COLO829 (cell line): Measurements from ENCODE around the gene PIAS4.

Source experiments
- DNase-seq: peaks from one replicate; pipeline ENCODE4 v3.0.0; 2012; ENCODE audit warnings: low spot score

Gene PIAS4

GRCh38 chr19:4059891-4060620 lies 52.5 kb downstream of the PIAS4 start:
- DNase-seq: no peak

DNA sequence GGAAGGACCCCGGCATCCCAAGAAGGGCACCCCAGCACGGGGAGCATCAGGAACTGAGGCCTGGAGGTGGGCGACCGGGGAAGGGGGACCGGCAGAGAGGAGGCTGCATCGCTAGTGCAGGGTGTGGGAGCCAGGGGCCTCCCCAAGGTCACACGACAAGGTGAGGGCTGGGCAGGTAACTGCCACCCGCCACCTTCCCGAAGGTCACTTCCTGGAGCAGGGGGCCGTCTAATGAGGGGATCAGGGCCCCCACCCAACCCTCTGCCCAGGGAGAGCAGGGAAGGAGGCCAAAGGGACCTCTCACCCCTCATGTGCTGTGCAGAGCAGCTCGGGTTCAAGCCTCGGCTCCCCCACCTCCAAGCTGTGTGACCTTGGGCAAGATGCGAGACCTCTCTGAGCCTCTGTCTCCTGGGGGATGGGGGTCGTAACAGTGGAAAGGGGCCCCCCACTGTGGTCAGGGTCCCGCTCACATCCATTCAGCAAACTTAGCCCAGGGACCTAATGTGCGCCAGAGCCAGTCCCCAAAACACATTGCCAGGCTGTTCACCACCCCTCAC lies 53.2 kb downstream of the PIAS4 start:
- DNase-seq: no peak

GRCh38 chr19:4061178-4061682 lies 53.7 kb downstream of the PIAS4 start:
- DNase-seq: no peak

DNA sequence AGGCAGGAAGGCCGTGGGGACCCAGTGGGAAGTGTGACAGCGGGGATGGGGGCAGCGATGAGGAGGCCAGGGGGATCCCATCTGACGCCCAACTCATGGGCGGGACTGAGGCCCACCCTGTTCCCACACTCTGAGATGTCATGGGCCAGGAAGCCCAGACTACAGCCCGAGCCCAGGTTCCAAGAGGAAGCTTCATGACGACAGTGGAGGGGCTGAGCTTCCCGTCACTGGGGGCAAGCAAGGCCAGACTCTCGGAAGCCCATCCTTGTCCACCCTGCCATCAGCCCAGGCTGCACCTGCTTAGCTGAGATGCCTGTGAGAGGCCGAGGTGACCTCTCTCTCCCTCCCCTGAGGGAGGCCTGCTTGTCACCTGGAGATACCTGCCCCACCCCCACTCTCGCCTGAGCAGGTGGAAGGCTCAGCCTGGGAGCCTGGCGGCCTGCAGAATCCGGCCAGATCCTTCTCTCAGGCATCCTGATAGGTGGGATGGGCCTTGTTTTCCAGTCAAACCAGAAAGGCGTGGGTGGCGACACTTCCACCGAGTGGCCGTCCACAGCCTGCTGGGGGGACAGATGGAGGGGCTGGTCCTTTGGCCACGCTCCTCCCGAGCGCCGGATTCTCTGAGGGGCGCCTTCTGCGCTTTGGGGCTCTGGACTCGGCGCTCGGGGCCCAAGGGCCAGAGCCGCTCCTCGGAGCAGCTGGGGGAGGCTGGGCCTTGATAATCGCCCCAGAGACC lies 54.3 kb downstream of the PIAS4 start:
- no peak for DNase-seq

DNA sequence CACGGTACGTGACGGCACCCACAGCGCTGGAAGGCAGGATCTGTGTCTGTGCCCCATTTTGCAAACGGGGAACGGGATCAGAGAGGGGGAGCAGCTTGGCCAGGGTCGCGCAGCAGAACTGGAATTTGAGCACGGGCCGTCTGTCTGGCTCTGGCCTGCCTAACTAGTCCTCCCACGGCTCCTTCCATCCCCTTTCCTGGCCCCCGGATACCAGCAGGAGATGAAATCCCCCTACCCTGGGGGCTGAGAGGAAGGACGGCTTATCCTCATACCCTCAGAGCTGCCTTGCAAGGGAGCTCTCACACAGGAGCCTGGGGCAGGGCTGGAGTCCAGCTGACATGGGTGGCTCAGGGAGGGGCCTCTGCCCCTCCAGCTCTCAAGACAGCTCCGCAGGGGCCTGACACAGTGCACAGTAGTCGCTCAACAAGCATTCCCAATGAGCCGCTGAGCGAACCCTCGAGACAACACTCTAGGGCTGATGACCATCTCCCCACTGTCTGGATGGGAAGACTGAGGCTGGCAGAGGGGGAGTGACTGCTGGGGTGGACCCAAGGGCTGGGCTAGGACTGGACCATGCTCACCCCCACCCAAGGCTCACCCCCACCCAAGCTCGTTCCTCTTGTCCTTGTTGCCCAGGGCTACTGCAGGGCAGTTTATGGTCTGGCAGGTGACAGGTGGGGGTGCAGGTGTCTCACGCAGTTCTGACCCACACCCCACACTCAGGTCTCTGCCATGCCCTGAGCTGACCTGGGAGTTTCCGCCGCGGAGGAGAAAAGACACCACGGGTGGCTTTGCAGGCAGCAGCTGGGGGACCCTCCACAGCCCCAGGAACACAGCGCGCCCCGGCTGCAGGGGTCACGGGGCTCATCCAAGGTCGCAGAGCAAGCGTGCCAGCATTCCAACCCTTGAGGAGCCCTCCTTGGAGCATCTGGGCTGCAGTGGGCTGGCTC lies 55.2 kb downstream of the PIAS4 start:
- no peak for DNase-seq

GRCh38 chr19:4063369-4064148 lies 56.0 kb downstream of the PIAS4 start:
- DNase-seq: no peak

GRCh38 chr19:4064149-4064495 lies 56.6 kb downstream of the PIAS4 start:
- no peak for DNase-seq

DNA sequence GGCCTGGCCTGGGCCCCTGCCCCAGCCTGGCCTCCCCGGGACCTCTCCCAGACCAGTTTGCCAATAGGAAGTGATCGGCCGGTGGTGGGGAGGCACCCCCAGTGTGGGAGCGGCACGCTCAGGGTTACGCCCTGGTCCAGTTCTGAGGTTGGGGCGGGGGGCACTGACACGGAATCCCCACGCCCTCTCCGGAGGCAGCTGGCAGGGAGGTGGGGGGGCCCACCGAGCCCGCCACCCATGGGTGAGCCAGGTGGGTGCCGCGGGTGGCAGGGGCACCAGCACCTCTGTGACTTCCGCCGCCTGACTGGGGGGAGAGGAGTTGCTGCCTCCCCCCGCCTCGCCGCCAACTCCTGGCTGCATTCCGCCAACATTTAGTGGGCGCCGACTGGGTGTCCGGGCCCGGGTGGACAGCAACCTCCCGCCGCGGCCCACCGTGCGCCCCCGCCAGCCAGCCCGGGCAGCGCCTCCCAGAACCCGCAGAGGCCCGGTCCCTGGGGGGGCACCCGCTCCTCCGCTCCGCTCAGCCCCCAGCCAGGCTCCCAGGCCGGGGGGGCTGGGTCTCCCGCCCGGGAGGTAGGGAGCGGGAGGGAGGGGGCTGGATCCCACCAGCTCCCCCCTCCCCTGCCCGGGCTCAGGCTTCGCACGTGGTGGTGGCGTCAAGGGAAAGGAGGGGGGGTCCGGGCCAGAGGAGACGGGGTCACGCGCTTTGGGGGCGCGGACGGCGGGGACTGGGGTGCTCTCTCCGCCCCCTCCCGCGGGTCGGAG lies 57.1 kb downstream of the PIAS4 start:
- DNase-seq: no peak

DNA sequence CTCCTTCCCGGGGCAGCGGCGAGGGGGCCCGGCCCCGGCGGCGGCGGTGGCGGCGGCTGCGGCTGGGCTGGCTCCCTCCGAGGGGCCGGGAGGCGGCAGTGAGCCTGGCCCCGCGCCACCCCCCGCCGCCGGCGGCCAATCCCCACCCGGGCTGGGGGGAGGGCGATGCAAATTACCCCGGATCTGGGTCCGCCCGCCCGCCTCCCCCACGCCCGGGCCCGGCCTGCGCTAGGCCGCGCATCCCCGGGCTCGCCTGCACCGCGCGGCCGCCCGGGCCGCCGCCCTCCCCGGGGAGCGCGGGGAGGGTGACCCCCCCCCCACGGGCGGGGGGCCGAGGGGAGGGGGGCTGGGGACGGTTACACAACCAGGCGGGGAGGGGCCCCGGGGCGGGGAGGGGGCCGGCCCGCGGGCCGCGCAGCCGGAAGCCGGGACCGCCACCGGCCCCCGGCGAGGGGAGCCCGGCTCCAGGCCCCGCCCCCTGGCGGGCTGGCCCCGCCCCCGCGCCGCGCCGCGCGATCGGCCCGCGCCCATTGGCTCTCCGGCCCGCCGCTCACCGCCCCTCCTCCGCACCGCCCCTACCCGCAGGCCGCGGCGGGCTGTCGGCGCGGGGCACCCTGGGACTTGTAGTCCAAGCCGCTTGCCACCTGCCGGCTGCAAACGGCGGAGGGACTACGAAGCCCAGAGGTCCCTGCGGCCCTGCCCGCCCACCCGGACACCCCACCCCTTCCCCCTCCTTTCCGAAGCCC lies 58.1 kb downstream of the PIAS4 start:
- peak; percentile 96 for DNase-seq

GRCh38 chr19:4066176-4066606 lies 58.7 kb downstream of the PIAS4 start:
- no peak for DNase-seq

DNA sequence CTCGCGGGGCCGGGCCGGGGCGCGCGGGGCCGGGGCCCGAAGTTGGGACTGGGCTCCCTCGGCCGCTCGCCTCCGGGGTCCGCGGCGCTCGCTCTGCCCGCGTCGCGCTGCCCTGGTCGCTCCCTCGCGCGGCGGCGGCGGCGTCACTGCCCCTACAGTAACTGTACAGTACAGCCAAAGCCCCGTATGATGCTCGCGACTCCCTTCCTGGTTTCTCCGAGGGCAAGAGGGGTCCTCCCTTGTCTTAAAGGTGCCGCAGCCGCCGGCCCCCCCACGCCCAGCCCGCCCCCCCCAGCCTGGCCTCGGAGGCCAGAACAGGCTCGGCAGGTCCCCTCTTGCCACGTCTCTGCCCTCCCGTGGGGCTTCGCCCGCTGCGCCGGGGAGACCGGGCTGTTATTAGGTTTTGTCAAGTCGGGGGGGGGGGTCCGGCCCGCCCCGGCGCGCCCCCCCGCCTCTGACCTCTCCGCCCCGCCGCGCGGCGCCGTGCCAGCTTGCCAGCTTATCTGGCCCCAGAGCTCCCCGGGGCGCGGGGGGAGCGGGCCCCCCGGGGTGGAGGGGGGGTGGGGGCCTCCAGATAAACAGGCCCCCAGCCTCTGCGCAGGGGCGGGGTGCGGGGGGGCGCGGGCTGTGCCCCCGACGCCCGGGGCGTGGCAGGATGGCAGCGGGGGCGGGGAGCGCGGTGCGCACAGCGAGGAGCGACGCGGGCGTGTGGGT lies 59.3 kb downstream of the PIAS4 start, which contains the start of gene ZBTB7A:
TSS of gene ZBTB7A (minus strand) at position 218 of the 714 bp plus-strand sequence. CDS start 11,667 bp downstream, outside the sequence.
- peak; percentile 67 for DNase-seq

DNA sequence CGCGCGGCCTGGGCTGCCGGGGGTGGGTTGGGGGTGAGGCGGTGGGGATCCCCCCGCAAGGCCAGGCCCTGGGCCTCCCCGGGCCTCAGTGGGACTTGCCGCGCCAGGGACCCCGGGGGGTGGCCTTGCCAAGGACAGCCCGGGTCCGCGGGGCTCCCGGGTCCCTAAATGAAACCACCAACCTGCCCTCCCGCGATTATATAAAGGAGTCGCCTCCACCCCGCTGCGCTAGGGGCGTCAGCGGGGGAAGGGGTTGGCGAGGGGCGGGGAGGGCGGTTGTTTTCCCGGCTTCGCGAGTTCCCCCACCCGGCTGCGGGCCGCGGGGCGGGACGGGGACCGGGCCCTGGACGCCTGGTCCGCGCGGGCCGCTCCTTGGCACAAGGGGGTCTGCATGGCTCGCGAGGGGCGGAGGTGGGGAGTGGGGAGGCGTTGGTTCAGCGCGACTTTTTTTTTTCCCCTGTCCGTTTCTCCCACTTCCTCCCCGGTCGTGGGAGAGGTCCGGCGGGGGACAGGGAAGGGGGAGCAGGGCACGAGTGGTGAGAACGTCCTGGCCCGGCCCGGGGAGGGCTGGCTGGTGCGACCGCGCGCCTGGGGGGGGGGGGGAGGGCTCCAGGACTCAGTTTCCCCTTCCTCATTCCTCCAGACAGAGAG lies 60.0 kb downstream of the PIAS4 start:
- no peak for DNase-seq

DNA sequence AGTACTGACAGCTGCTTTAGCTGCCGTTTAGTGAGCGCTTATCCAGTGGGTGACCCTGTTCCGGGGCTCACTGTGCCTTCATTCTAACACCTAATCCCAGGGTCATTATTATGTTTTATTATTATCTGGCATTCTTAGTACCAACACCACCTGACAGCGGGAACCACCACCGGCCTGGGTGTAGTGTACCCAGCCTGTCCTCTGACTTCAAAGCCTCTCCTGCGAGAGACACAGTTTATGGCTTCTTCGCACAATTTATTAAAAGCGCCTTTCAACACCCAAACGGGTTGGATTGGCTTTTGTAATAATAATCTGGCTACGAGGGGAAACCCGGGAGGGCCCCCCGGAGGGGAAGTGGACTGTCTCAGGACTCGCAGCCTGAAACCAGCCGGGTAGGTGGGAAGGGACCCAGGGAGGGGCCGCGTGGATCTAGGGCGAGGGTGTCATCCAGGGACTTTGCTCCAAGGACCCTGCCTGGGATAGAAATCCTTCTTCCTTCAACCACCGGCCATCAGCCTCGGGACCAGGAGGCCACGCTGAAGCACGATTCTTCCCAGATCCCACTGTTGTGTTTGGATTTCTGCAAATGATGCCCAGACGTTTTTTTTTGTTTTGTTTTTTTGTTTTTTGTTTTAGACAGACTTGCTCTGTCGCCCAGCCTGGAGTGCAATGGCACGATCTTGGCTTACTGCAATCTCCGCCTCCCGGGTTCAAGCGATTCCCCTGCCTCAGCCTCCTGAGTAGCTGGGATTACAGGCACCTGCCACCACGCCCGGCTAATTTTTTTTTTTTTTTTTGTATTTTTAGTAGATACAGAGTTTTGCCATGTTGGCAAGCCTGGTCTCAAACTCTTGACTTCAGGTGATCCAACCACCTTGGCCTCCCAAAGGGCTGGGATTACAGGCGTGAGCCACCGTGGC lies 60.8 kb downstream of the PIAS4 start:
- DNase-seq: no peak

DNA sequence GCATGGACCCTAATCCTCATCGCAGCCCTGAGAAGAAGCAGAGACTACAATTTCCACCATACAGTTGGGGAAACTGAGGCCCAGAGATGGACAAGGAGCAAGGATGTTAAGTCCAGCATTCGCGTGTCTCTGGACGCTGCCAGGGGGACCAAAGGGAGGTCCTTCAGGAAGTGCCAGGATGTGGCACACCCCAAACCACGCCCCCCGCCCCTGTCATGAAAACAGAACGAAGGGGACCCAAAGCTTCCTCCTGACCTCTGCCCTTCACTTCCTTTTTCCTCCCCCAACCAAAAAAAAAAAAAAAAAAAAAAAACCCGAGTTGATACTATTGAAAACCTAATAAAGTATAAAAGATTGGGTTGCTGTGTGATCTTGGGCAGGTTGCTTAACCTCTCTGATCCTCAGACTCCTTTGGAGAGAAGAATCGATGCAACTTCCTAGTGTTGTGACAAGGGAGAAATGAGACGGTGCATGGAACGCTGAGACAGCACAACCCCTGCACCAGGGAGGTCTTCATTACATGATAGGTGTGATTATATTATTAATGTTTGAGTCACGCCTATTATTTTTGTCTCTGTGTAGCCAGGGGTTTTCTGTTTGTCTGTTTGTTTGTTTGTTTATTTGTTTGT lies 61.9 kb downstream of the PIAS4 start:
- DNase-seq: no peak

DNA sequence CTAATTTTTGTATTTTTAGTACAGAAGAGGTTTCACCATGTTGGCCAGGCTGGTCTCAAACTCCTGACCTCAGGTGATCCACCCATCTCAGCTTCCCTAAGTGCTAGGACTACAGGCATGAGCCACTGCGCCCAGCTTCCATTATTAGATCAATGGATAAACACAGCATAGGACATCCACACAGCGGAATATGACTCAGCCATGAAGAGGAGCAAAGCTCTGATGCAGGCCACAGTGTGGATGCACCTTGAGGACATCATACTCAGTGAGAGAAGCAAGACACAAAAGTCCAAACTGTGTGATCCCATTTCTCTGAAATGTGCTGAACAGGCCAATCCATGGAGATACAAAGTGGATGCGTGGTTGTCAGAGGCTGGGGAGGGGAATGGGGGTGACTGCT lies 64.1 kb downstream of the PIAS4 start:
- DNase-seq: no peak

DNA sequence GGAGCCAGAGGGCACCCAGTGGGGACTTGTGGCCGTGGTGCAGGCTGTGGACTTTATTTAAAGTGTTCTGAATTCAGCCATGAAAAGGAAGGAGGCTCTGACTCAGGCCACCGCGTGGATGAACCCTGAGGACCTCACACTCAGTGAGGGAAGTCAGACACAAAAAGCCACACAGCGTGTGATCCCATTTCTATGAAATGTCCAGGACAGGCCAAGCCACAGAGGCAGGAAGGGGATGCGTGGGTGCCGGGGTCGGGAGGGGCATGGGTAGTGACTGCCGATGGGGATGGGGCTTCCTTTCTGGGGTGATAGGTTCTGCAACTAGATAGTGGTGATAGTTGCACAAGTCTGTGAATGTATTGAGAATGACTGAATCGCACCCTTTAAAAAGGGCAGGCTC lies 67.8 kb downstream of the PIAS4 start:
- no peak for DNase-seq

GRCh38 chr19:4077007-4077374 lies 69.5 kb downstream of the PIAS4 start:
- no peak for DNase-seq
